SK-N-MC (cell line): Measurements from ENCODE around the gene RBM5.

Experiments used
- DNase-seq: peaks from one replicate; pipeline ENCODE4 v3.0.0-alpha.2; 2011; ENCODE audit warnings: low read depth, low spot score
- H3K27ac ChIP-seq: fragments of 200-600 bp; sonication (generic); 2 replicates; pipeline ENCODE4 v1.5.1; 2016; ENCODE audit warnings: mixed run types
- H3K36me3 ChIP-seq: fragments of 200-600 bp; sonication (generic); 2 replicates; pipeline ENCODE4 v1.6.1; 2017; ENCODE audit warnings: antibody characterized with exemption, low read length, mixed read lengths; ENCODE audit not compliant: insufficient read depth
- H3K4me3 ChIP-seq: fragments of 200-600 bp; sonication (generic); 2 replicates; pipeline ENCODE4 v1.5.1; 2016
- H3K9ac ChIP-seq: fragments of 200-600 bp; sonication (generic); 2 replicates; pipeline ENCODE4 v1.8.0; 2017; ENCODE audit warnings: mixed run types, mixed read lengths; ENCODE audit not compliant: insufficient read length
- H3K9me3 ChIP-seq: fragments of 200-600 bp; sonication (generic); 2 replicates; pipeline ENCODE4 v1.6.1; 2017; ENCODE audit warnings: low read depth, mild to moderate bottlenecking, antibody characterized with exemption, low read length, moderate library complexity, mixed read lengths
- EZH2 ChIP-seq: fragments of 200-600 bp; sonication (generic); IDR thresholded peaks from one replicate; pipeline ENCODE4 v1.6.1; 2017; ENCODE audit warnings: antibody characterized with exemption
- FOXP2 ChIP-seq: optimal IDR thresholded peaks from 2 replicates; pipeline ENCODE3; 2011; ENCODE audit warnings: mild to moderate bottlenecking, moderate library complexity; ENCODE audit not compliant: insufficient read depth; ENCODE audit errors: extremely low read length, control extremely low read depth
- POLR2AphosphoS5 ChIP-seq: IDR thresholded peaks from 2 replicates; pipeline ENCODE4 v1.6.1; 2012; ENCODE audit warnings: mild to moderate bottlenecking, low read depth, low read length, borderline replicate concordance

RBM5 gene

GRCh38 chr3:50139718-50140423 is 51.2 kb downstream of the RBM5 start:
- no peak for DNase-seq
- Histone ChIP-seq H3K36me3 (no peaks in the 10 kb centered on the region), H3K27ac (no peak overlapping the region), H3K4me3 (no peak overlapping the region), H3K9me3 (no peaks in the 10 kb centered on the region), H3K9ac (no peak overlapping the region)
- TF ChIP-seq EZH2 (no peak), POLR2AphosphoS5 (no peak), FOXP2 (no peak)

DNA sequence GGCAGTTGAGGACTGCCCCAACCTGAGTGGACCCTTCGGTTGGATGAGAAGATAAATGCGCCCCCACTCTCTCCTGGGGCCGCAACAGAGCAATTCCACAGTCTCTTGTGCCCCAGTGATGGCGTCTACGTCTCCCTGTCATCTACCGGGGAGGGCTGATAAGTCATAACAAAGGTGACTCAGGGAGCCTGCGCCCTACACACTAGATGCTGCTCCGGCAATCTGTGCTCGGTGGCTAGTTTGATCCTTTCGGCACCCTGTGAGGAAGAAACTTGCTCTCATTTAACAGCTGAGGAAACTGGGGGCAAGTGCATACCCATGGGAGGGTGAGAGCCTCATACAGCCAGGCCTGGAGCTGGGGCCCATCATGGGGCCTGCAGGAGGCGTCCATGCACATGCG is 52.3 kb downstream of the RBM5 start:
- Histone ChIP-seq H3K4me3 (no peak overlapping the region), H3K36me3 (no peaks in the 10 kb centered on the region), H3K9ac (no peak overlapping the region), H3K27ac (no peak overlapping the region), H3K9me3 (no peaks in the 10 kb centered on the region)
- TF ChIP-seq POLR2AphosphoS5, result no peak
- TF ChIP-seq FOXP2, result no peak
- TF ChIP-seq EZH2, result no peak
- no peak for DNase-seq

DNA sequence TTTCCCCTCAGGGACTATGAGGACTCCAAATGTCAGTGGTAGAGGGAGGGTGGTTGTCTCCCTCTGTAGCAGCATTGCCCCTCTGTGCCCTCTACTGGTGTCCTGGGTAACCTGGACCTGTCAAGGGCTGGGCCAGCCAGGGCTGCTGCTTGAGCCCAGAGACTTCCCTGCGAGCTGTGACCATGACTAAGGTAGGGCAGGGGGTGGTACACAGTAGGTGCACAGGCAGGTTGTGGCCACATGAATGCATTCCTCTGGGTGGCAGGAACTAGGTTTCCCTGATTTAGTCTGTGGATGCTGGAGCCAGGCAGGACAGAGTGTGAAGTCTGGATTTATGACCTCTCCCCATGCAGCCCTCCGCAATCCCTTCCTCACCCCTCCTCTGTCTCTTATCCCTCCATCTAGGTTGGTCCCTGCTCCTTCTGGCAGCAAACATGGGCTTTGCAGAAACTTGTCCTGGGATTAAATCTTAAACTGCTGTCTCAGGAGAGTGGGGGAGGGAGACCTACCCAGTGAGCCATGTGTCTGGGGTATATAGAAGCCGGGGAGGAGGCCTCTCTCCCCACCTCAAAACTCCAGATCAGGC is 57.7 kb downstream of the RBM5 start:
- no peak for TF ChIP-seq FOXP2
- no peak for TF ChIP-seq EZH2
- TF ChIP-seq POLR2AphosphoS5, result no peak
- DNase-seq, result no peak
- Histone ChIP-seq H3K9me3 (no peaks in the 10 kb centered on the region), H3K9ac (no peak overlapping the region), H3K4me3 (no peak overlapping the region), H3K27ac (no peak overlapping the region), H3K36me3 (no peaks in the 10 kb centered on the region)

DNA sequence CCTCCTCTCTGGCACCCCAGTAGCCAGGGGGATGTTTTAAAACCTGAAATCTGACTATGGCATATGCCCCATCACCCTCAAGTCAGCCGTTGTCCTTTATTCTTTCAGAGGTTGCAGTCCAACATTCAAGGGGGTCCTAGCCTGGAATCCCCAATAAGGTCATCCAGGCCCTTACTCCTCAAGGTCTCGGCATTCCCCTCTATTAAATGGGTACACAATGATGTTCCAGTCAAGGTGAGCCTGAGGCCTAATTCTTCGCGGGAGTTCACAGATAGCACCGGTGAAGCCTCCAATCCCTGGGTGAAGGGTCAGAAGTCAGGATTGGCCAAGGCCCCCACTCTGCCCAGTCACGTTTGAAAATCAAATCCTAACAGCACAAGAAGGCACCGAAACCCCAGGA is 58.3 kb downstream of the RBM5 start:
- no peak overlapping the region for H3K27ac ChIP-seq
- H3K36me3 ChIP-seq, result no peaks in the 10 kb centered on the region
- no peak for DNase-seq
- H3K4me3 ChIP-seq, result no peak overlapping the region
- H3K9me3 ChIP-seq, result no peaks in the 10 kb centered on the region
- TF ChIP-seq POLR2AphosphoS5 (no peak), EZH2 (no peak), FOXP2 (no peak)
- H3K9ac ChIP-seq, result no peak overlapping the region

DNA sequence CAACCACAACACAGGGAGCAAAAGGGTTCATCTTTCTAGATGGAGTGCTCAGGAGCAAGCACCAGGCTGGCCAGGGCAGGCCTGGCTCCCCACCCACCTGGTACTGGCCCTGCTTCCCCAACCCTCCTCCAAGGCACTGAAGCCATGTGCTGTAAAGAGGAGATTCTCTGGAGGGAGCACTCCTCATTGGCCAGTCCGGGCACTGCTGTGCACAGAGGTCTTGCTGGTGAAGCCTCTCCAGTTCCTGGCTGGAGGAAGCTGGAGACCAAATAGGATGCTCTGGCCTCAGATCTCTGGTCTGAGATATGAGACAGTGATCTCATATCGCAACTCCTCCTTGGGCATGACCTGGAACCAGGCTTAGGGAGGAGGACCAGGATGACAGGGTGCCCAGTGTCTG is 58.7 kb downstream of the RBM5 start:
- TF ChIP-seq EZH2, result no peak
- no peak for TF ChIP-seq FOXP2
- no peak for TF ChIP-seq POLR2AphosphoS5
- Histone ChIP-seq H3K9me3 (no peaks in the 10 kb centered on the region), H3K36me3 (no peaks in the 10 kb centered on the region), H3K4me3 (no peak overlapping the region), H3K27ac (no peak overlapping the region), H3K9ac (no peak overlapping the region)
- no peak for DNase-seq

DNA sequence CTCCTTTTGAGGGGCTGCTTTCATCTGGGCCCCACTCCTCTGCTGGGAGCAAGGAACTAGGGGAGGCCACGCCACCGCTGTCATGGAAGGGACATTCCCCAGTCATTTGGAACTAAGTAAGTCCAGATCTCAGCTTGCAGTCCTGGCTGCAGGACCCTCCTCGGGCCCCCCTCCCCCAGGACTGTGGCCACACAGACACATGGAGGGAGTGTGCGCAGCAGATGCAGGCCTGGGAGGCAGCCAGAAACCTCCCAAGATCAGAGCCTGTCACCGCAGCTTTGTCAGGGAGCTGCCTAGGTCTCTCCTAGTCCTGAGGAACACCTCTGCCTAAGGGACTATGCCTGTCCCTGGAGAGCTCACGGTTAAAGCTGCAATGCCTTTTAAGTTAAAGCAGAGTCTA is 59.1 kb downstream of the RBM5 start:
- Histone ChIP-seq H3K9ac (no peak overlapping the region), H3K4me3 (no peak overlapping the region), H3K36me3 (no peaks in the 10 kb centered on the region), H3K27ac (no peak overlapping the region), H3K9me3 (no peaks in the 10 kb centered on the region)
- TF ChIP-seq POLR2AphosphoS5, result no peak
- no peak for TF ChIP-seq EZH2
- no peak for TF ChIP-seq FOXP2
- DNase-seq, result no peak

- Histone ChIP-seq H3K4me3 (no peak overlapping the region), H3K36me3 (no peaks in the 10 kb centered on the region), H3K9ac (no peak overlapping the region), H3K27ac (no peak overlapping the region), H3K9me3 (no peaks in the 10 kb centered on the region)
- no peak for DNase-seq
- TF ChIP-seq POLR2AphosphoS5 (no peak), FOXP2 (no peak), EZH2 (no peak)
These were observed 61.7 kb downstream of the RBM5 start for GRCh38 chr3:50150404-50150750.

DNA sequence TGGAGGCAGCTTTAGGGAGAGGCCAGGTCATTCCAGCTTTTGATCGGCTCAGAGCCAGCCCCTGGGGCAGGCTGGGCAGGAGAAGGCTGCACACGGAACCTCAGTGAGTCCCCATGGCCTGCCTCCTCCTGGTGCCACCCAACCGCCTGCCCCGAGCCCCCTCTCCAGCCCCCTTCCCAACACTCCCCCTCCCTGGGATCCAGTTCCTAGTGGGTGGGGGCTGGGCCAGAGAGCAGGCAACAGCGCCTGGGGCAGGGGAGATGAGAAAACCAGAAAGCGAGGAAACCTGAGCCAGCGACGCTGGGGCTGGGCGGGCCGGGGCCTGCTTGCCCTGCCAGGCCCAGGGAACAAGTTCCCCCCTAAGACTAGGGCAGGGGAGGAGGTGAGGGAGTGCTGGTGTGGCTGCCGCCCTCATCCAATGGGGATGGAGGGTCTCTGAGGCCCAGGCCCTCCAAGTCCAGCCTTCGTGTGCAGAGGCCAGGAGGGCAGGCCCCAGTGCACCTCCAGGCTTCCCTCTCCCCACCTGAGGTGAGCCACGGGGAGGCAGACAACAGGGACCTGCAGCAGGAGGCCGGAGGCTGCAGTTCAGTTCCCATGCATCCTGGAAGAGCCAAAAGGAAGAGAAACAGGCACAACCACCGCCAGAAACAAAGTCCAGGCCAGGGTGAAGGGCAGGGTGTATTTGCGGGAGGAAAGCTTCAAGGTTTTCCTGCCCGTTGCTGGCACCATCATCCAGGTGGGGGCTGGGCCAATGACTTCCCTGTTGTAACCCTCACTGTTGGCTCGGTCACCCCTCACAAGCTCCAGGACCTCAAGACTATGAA is 62.4 kb downstream of the RBM5 start:
- TF ChIP-seq POLR2AphosphoS5 (no peak), EZH2 (no peak), FOXP2 (no peak)
- Histone ChIP-seq H3K9ac (no peak overlapping the region), H3K36me3 (no peaks in the 10 kb centered on the region), H3K27ac (no peak overlapping the region), H3K9me3 (no peaks in the 10 kb centered on the region), H3K4me3 (no peak overlapping the region)
- no peak for DNase-seq
